NCI-H82 (cell line): ENCODE data around the gene FAM53A.

ENCODE experiments used
- DNase-seq: peaks from one replicate; lab custom pipeline; 2025; lab: John Stamatoyannopoulos, UW

The FAM53A gene

GRCh38 chr4:1593458-1593857, 90.7 kb downstream of the FAM53A start:
- DNase-seq = peak; percentile 32

DNA sequence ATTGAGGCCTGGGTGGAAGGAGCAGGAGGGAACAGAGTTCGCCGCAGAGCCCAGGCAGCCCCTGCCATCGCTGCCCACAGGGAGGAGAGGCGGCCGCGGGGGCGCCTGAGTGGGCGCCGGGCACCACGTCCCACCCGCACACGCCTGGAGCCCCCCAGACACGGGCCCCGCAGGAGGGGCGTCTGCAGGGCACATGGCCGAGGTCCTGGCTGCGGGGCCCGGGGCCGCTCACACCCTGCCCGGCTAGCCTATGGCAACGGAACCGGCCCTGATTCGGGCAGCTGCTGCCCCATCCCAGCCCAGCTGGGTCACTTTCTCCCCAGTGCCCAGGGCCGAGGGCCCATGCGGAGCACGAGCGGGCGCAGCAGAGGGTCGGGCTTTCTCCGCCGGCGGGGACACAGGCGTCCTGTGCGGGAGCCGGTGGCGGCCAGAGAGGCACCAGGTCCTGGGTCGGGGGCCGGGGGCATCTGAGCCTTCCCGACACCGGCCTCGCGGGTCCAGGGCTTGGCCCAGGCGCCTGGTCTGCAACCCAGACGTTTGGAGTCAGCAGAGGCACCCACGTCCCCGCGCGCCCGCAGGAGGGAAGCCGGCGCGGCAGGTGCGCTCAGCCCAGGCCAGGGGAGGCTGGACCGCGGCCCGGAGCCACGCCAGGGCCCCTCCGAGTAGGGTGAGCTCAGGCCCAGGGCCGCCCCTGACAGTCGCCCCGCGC, 91.2 kb downstream of the FAM53A start:
- no peak for DNase-seq

DNA sequence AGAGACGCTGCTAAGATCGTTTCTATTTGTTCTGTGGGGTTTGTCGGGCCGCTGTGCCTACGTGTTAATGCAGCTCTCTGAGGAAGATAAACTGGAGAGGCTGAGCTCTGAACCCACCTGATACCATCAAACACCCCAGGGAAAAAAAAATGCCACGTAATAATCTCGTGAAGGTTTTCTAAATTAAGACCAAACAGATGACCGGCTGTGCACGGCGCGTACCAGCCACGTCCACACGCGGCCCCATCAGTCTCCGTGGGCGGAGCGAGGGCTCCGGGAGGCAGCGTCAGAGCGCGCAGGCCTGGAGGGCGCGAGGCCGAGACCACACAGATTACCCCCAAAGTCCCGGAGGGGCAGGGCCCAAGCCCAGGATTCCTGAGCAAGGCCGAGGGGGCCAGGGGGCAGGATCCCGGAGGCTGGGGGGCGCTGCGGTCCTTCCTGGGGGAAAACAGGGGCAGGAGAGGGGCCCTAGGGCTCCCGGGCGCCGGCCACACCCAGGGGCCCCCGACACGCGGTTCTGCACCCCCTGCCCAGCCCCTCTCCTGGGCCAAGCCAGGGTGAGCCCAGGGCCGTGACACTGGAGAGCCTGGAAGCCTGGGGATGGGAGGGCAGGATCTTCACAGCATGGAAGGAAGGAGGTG, 91.9 kb downstream of the FAM53A start:
- no peak for DNase-seq

DNA sequence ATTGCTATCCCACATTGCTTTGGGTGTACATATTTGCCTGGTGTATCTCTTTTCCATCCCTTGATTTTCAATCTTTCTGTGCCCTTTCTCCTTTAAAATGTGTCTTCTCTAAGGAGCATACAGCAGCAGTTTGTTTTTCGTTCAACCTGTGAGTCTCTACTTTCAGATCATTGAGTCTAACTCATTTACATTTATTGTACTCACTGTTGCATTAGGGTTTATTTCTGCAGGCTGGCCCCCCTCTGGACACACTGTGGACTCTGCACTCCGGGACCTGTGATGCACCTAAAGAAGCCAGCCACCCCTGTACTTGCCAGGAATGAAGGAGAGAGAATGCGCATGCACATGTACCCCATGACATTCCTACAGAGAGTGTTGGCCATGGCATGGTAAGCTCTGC, 93.0 kb downstream of the FAM53A start:
- no peak for DNase-seq

DNA sequence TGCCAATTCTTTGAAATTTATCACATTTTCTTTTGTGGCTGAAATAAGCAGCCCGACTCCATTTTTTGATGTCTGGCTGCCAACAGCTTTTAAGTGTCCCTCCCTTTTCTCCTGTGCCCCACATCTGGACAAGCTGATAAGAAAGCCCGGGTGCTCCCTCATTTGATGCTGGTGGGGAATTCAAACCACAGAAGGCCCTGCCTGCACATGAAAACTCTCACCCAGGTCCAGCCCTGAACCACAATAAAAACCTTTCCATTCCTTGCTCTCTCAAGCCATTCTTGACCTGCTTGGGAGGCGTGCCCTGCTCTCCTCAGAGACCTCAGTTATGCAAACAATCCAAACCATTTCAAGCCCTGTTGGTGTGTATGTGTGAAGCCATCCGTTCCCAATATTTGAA, 93.9 kb downstream of the FAM53A start:
- no peak for DNase-seq
